Measurements from ENCODE around the gene ZNF786.
A peak's percentile ranks its signal among the peaks of the same experiment; 100 is the strongest.

ZNF786 gene

GRCh38 chr7:149028346-149029109 is 62.0 kb downstream of the ZNF786 start, which contains the start of gene PDIA4:
PDIA4 (minus strand) TSS chr7:149028505; CDS start chr7:149028408, 97 bp downstream.
- peak; percentile 43 for TF ChIP-seq CTCF (IDR thresholded peaks at IDR 0.05; ENCODE audit: insufficient read depth, low read length, missing control alignments)
- peak within 1 kb of the TSS; percentile 81 for H3K4me3 ChIP-seq (ENCODE audit: low read depth, low read length)
- DNase-seq (ENCODE audit: low read depth, low spot score), result peak; percentile 92
- ChIA-PET CTCF (interaction anchor here (1.0 to 12.3 kb wide), 4 partner anchors 8 to 37 kb away, joined by 3 to 126 read pairs (median 32); no protein-coding TSS in a partner anchor), POLR2A (interaction anchor here (0.7 to 1.1 kb wide), 3 partner anchors 36 to 183 kb away, joined by 3 to 4 read pairs (median 3); no protein-coding TSS in a partner anchor)

GRCh38 chr7:149027611-149028345 is 62.7 kb downstream of the ZNF786 start:
- H3K4me3 ChIP-seq (ENCODE audit: low read depth, low read length), result peak overlapping the region; percentile 81
- TF ChIP-seq CTCF (IDR thresholded peaks at IDR 0.05; ENCODE audit: insufficient read depth, low read length, missing control alignments), result no peak
- DNase-seq (ENCODE audit: low read depth, low spot score), result no peak
- ChIA-PET POLR2A (no interaction called here), CTCF (interaction anchor here (2.0 to 12.3 kb wide), 3 partner anchors 22 to 98 kb away, joined by 5 to 126 read pairs (median 62); partner anchors contain the start of gene ZNF425)

- POLR2A ChIA-PET, result no interaction called here
- DNase-seq (ENCODE audit: low read depth, low spot score), result no peak
These were observed 63.5 kb downstream of the ZNF786 start for GRCh38 chr7:149027055-149027454.

GRCh38 chr7:149023662-149024061 is 66.9 kb downstream of the ZNF786 start:
- H3K4me3 ChIP-seq (ENCODE audit: low read depth, low read length), result no peak overlapping the region
- DNase-seq (ENCODE audit: low read depth, low spot score), result no peak
- no peak for TF ChIP-seq CTCF (IDR thresholded peaks at IDR 0.05; ENCODE audit: insufficient read depth, low read length, missing control alignments)
- POLR2A ChIA-PET, result no interaction called here
- CTCF ChIA-PET, result interaction anchor here (0.9 to 12.3 kb wide), 5 partner anchors 13 to 67 kb away, joined by 3 to 126 read pairs (median 4); no protein-coding TSS in a partner anchor

More at GRCh38 chr7:149027055-149027454, 63.5 kb downstream of the ZNF786 start:
- TF ChIP-seq CTCF (IDR thresholded peaks at IDR 0.05; ENCODE audit: insufficient read depth, low read length, missing control alignments), result no peak
- CTCF ChIA-PET, result interaction anchor here (1.0 to 12.3 kb wide), 6 partner anchors 22 to 120 kb away, joined by 3 to 126 read pairs (median 4); partner anchors contain the start of genes ZNF398 and ZNF425
- H3K4me3 ChIP-seq (ENCODE audit: low read depth, low read length), result peak overlapping the region; percentile 81

- H3K4me3 ChIP-seq (ENCODE audit: low read depth, low read length), result no peak overlapping the region
- no peak for DNase-seq (ENCODE audit: low read depth, low spot score)
- no peak for TF ChIP-seq CTCF (IDR thresholded peaks at IDR 0.05; ENCODE audit: insufficient read depth, low read length, missing control alignments)
- ChIA-PET POLR2A (no interaction called here), CTCF (interaction anchor here (1.9 to 12.3 kb wide), 3 partner anchors 12 to 42 kb away, joined by 4 to 126 read pairs (median 62); no protein-coding TSS in a partner anchor)
These were observed 67.7 kb downstream of the ZNF786 start for GRCh38 chr7:149022756-149023360.
